Mucosa of rectum (tissue), 2 donors: ENCODE measurements around the gene MITF.

Source experiments
- H3K27ac ChIP-seq, 2 donors: one replicate each; pipeline ENCODE4 v1.7.0; 2013; ENCODE audit warnings: inconsistent platforms in 2 of 2, low read depth in 2 of 2, low read length in 2 of 2
- H3K27me3 ChIP-seq, 2 donors: one replicate each; pipeline ENCODE4 v1.7.0; 2013; ENCODE audit warnings: low read length in 2 of 2; ENCODE audit not compliant: control insufficient read depth in 2 of 2, insufficient read depth in 2 of 2
- H3K36me3 ChIP-seq, 2 donors: one replicate each; pipeline ENCODE4 v1.7.0; 2013; ENCODE audit warnings: low read length in 2 of 2; ENCODE audit not compliant: control insufficient read depth in 2 of 2, insufficient read depth in 2 of 2
- H3K4me1 ChIP-seq, 2 donors: one replicate each; pipeline ENCODE4 v1.7.0; 2013; ENCODE audit warnings: low read length in 2 of 2, mild to moderate bottlenecking in 1 of 2; ENCODE audit not compliant: control insufficient read depth in 2 of 2, insufficient read depth in 2 of 2
- H3K4me3 ChIP-seq, 2 donors: one replicate each; pipeline ENCODE4 v1.7.0; 2013; ENCODE audit warnings: low read length in 2 of 2
- H3K9ac ChIP-seq, 2 donors: one replicate each; pipeline ENCODE4 v1.7.0; 2013; ENCODE audit warnings: low read length in 2 of 2, low read depth in 1 of 2, mild to moderate bottlenecking in 1 of 2
- H3K9me3 ChIP-seq, 2 donors: one replicate each; pipeline ENCODE4 v1.7.0; 2013; ENCODE audit warnings: low read length in 2 of 2; ENCODE audit not compliant: control insufficient read depth in 2 of 2
- donor health status: healthy.
- donor health status: Normal muscosa, but diverticular disease.

Gene MITF

GRCh38 chr3:69881051-69881450, 141.8 kb downstream of the MITF start:
- Histone ChIP-seq H3K4me1 (no peaks in the 10 kb centered on the region), H3K9me3 (no peaks in the 10 kb centered on the region)

GRCh38 chr3:69881756-69882428, 142.6 kb downstream of the MITF start:
- Histone ChIP-seq H3K9me3 (no peaks in the 10 kb centered on the region), H3K27ac (no peak overlapping the region), H3K27me3 (no peaks in the 10 kb centered on the region), H3K4me3 (no peak overlapping the region), H3K9ac (no peak overlapping the region), H3K4me1 (no peaks in the 10 kb centered on the region), H3K36me3 (no peaks in the 10 kb centered on the region)

More at GRCh38 chr3:69881051-69881450, 141.8 kb downstream of the MITF start:
- H3K27ac ChIP-seq, result no peak overlapping the region
- H3K36me3 ChIP-seq, result no peaks in the 10 kb centered on the region
- no peaks in the 10 kb centered on the region for H3K27me3 ChIP-seq
- no peak overlapping the region for H3K4me3 ChIP-seq
- no peak overlapping the region for H3K9ac ChIP-seq

- H3K9me3 ChIP-seq, result no peaks in the 10 kb centered on the region
- H3K9ac ChIP-seq, result no peak overlapping the region
- no peaks in the 10 kb centered on the region for H3K27me3 ChIP-seq
- H3K36me3 ChIP-seq, result no peaks in the 10 kb centered on the region
- no peaks in the 10 kb centered on the region for H3K4me1 ChIP-seq
- H3K4me3 ChIP-seq, result no peak overlapping the region
- no peak overlapping the region for H3K27ac ChIP-seq
Measured at GRCh38 chr3:69882560-69882959, 143.3 kb downstream of the MITF start.

GRCh38 chr3:69888040-69888942, 149.0 kb downstream of the MITF start:
- Histone ChIP-seq H3K4me3 (no peak overlapping the region), H3K9ac (no peak overlapping the region), H3K27me3 (no peaks in the 10 kb centered on the region)

GRCh38 chr3:69888943-69889315, 149.7 kb downstream of the MITF start:
- no peak overlapping the region for H3K27ac ChIP-seq
- H3K9me3 ChIP-seq, result no peaks in the 10 kb centered on the region
- no peaks in the 10 kb centered on the region for H3K4me1 ChIP-seq
- no peak overlapping the region for H3K4me3 ChIP-seq
- H3K9ac ChIP-seq, result no peak overlapping the region
- no peaks in the 10 kb centered on the region for H3K27me3 ChIP-seq
- H3K36me3 ChIP-seq, result no peaks in the 10 kb centered on the region

More at GRCh38 chr3:69888040-69888942, 149.0 kb downstream of the MITF start:
- Histone ChIP-seq H3K27ac (no peak overlapping the region), H3K9me3 (no peaks in the 10 kb centered on the region), H3K4me1 (no peaks in the 10 kb centered on the region), H3K36me3 (no peaks in the 10 kb centered on the region)

- no peak overlapping the region for H3K4me3 ChIP-seq
- no peaks in the 10 kb centered on the region for H3K4me1 ChIP-seq
- no peaks in the 10 kb centered on the region for H3K27me3 ChIP-seq
- H3K27ac ChIP-seq, result no peak overlapping the region
- no peaks in the 10 kb centered on the region for H3K36me3 ChIP-seq
- no peak overlapping the region for H3K9ac ChIP-seq
- no peaks in the 10 kb centered on the region for H3K9me3 ChIP-seq
Measured at GRCh38 chr3:69890084-69890483, 150.8 kb downstream of the MITF start.

GRCh38 chr3:69890691-69891090, 151.4 kb downstream of the MITF start:
- H3K4me3 ChIP-seq, result no peak overlapping the region
- H3K27me3 ChIP-seq, result no peaks in the 10 kb centered on the region
- no peak overlapping the region for H3K9ac ChIP-seq
- H3K27ac ChIP-seq, result no peak overlapping the region
- H3K9me3 ChIP-seq, result no peaks in the 10 kb centered on the region
- H3K4me1 ChIP-seq, result no peaks in the 10 kb centered on the region
- no peaks in the 10 kb centered on the region for H3K36me3 ChIP-seq

GRCh38 chr3:69892706-69893105, 153.4 kb downstream of the MITF start:
- Histone ChIP-seq H3K4me3 (no peak overlapping the region), H3K9ac (no peak overlapping the region), H3K27me3 (no peaks in the 10 kb centered on the region), H3K36me3 (no peaks in the 10 kb centered on the region), H3K9me3 (no peaks in the 10 kb centered on the region), H3K4me1 (no peaks in the 10 kb centered on the region), H3K27ac (no peak overlapping the region)

GRCh38 chr3:69893274-69893673, 154.0 kb downstream of the MITF start:
- Histone ChIP-seq H3K4me3 (no peak overlapping the region), H3K4me1 (no peaks in the 10 kb centered on the region), H3K27ac (no peak overlapping the region), H3K36me3 (no peaks in the 10 kb centered on the region), H3K9ac (no peak overlapping the region), H3K27me3 (no peaks in the 10 kb centered on the region), H3K9me3 (no peaks in the 10 kb centered on the region)

- no peak overlapping the region for H3K4me3 ChIP-seq
- H3K27ac ChIP-seq, result no peak overlapping the region
- H3K9me3 ChIP-seq, result no peaks in the 10 kb centered on the region
- no peaks in the 10 kb centered on the region for H3K36me3 ChIP-seq
- no peaks in the 10 kb centered on the region for H3K4me1 ChIP-seq
- H3K9ac ChIP-seq, result no peak overlapping the region
- no peaks in the 10 kb centered on the region for H3K27me3 ChIP-seq
Measured at GRCh38 chr3:69896095-69896494, 156.8 kb downstream of the MITF start.
